Stimulated activated CD4-positive, alpha-beta T cell treated with anti-CD3 and anti-CD28 coated beads, Interleukin-12 subunit alpha, Interleukin-12 subunit beta, amount 100 ng/mL, for 48 hours (primary cell): ENCODE measurements around the gene CADPS.

ENCODE experiments used
- DNase-seq, 3 donors: peaks; one replicate each; pipeline ENCODE4 v3.0.0-alpha.2; 2020; ENCODE audit warnings: low read depth in 2 of 3, low spot score in 1 of 3

CADPS gene

DNA sequence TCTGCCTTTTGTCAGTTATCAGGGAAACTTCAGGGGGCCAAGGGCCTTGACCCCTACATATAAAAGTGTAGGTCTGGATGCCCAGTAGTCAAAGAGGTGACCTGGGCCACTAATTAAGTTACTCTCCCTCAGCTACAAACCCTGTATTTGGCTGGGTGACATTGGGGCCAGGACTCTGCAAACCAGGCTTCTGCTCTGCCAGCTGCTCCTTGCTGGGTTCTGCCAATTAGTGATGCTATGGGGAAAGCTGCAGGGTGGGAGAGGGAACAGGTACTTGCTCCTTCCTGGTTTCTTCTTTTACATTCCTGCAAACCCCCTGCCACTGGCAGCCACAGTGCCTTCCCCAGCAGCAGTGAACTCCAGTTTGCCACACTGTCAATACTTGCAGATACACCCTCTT, 179.2 kb downstream of the CADPS start:
- DNase-seq: no peak

DNA sequence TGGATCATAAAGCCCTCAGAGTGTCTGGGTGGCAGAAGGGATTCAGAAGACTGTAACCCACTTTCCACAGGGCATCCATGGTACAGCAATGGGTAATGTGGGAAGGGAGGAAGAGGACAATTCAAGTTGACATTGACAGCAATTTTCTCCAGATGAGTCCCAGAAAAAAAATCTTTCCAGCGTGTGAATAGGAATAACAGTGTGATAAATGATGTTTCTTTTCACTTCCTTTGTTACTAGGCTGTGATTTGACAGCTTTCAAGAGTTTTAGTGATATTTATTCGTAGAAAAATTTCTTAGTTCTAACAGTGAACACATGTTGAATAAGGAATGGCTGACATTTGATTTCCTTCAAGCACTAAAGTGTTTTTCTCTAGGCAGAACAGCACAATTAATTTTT, 186.4 kb downstream of the CADPS start:
- no peak for DNase-seq

DNA sequence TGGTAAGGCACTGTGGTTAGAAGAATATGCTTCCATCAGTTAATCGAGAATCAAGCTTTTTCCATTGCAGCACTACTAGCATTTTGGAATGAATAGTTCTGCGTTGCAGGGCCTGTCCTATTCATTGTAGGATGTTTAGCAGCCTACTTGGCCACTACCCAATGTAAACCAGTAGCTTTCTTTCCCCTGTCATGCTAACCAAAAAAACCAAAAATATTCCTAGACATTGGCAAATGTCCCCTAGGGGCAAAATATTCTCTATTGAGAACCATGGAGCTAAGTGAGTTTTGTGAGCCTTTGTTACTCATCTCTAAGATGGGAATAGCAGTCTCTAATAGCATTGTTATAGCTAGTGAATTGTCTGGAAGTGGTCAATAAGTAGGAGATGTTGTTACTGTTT, 187.2 kb downstream of the CADPS start:
- DNase-seq: no peak

DNA sequence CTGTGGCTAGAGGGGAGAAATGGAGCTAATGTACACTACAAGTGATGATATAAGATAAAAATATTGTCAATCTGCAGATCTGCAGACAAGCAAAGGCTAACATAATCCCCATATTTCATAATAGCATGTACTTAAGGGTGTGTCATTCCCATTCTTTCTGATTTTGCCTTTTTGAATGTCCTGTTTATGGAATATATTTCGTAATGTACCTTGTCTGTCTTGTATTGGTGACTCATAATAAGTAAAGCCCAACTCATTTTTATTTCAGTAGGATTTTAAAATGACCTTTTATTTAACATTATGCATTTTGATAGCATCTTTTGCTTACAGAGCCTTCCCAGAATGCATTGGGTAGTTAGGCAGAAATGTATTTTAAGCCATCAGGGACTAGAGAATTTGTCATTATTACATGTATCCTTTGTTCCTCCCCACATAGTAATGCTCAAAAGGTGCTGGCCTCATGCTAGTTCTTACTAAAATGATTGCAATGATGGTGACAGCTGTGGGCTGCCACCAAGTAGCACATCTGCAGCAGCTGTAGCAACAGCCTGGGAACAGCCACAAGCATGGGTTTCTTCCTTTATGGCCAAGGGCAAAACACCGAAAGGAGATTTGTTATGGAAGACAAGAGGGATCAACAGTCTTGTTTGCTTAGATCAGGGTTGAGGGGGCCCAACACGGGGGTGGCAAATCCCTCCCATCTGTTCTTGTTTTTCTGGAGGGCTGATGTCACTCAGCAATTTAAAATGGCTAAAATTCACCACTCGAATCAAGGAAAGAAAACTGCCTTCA, 188.5 kb downstream of the CADPS start:
- DNase-seq: no peak

DNA sequence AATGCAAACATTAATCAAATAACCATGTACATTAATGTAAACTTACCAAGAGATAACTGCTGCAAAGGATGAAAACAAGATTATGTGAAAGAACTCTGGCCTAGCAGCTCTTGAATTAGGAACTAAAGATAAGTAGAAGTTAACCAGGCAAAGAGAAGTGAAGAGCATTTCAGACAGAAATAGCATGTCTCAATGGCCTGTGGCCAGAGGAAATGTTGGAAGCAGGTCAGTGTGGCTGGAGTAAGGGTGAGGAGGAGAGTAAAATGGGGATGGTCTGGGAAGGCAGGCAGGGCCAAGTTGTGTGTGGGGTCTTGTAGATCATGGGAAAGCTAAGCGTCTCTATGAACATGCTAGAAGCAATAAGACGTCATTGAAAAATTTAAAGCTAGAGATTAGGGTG, 192.4 kb downstream of the CADPS start:
- DNase-seq: no peak

DNA sequence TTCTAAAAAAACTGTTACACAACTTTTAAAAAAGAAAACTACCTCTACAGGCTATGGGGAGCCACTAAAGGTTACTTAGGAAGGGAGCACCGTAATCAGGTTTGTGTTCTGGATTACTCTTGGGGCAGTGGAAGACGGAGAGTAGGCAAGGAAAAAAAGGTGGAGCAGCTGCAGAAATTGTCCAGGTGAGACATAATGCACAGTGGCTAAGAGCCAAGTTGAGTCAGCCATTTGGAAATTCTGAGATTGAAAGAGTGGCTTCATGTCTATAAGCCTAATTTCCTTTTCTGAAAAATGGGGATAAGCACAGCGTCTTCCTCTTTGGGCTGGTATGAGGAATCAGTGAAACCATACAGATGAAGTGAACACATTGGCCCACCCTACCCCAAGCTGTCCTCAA, 195.2 kb downstream of the CADPS start:
- DNase-seq: no peak

DNA sequence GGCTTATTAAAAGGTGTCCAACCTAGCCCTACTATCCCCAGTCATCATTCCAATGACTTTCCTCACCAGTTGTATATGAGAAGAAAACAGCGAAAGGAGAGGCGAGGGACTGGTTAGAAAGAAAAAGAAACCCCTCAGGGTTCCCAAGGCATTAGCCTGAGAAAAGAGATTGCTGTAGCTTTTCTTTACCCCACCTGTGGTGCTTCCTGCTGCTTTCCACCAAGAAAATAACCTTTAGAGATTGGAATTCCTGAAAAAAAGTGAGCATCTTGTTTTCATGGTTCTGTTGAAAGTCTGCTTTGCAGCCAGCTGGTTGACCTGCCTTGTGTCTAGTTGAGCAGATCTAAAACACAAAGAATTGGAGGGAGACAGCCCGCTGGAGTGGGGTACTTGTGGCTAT, 196.4 kb downstream of the CADPS start:
- DNase-seq: no peak

DNA sequence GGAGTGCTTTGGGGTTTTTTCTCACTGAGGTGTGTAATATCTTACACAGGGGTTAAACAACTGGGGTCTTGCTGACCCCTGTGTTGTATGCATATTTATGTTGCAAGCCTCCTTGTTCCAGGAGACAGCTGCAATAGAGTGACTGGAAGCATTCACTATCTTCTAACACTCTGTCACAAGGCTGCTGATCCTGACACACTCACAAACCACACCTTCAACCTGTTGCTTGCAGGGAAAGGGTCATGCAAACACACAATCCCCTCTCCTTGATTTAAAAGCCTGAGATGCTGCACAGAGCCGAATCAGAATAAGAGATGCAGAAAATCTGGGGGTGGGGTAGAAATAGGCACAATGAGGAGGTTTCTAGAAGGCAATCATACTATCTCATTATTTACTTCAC, 197.3 kb downstream of the CADPS start:
- DNase-seq: no peak

DNA sequence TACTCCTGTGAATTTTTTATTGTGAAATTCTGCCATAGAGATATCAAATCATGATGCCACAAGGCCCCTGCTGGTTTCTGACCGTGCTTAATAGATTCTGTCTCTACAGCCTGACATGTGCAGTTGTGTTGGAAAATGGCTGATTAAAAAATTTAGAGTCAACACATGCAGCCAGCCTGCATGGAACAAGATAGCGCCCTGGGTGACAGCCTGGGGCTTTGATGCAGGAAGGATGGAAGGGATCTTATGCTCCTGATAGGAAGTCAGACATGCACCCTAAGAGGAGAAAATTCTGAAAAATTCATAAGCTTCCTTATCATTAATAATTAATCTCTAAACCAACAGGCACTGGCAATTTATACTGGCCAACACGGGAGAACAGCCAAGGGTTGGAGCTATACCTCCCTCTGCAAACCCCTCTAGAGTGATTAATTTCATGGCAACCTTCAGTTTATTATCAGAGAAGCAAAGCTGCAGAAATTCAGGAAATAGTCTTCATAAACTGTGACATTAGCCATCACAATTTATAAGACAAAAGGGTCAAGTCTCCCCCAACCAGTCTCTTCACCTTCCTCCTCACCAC, 198.4 kb downstream of the CADPS start:
- DNase-seq: no peak

DNA sequence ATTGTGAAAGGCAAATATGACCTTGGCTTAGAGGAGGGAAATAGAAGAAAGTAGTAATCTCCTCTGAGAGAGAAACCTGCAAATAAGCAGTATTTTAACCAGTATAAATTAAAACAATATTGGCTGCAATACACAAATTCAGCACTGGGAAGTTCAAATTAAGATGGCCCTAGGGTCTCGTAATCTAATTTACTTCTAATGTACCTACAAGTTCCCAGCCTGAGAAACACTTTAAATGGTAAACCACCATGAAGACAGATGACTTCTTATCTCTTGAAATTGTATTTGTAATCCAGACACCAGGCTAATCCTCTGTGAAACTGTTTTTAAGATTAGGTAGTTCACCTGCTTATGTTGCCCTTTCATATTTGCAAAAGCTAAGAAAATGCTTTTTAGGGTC, 199.7 kb downstream of the CADPS start:
- DNase-seq: no peak

DNA sequence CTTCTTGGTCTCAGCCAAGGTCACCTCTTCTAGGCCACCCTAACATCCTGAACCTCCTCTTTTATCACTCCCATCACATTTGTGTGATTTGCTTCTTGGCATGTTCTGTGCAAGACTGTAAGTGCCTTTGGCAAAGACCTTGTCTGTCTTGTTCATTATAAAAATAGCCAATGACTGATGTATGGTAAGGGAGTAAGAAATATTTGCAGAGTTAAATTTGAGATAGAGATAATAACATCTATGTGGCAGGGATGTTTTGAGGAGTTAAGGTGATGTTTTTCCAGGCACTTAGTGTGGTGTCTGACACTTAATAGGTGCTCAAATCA, 202.3 kb downstream of the CADPS start:
- no peak for DNase-seq

DNA sequence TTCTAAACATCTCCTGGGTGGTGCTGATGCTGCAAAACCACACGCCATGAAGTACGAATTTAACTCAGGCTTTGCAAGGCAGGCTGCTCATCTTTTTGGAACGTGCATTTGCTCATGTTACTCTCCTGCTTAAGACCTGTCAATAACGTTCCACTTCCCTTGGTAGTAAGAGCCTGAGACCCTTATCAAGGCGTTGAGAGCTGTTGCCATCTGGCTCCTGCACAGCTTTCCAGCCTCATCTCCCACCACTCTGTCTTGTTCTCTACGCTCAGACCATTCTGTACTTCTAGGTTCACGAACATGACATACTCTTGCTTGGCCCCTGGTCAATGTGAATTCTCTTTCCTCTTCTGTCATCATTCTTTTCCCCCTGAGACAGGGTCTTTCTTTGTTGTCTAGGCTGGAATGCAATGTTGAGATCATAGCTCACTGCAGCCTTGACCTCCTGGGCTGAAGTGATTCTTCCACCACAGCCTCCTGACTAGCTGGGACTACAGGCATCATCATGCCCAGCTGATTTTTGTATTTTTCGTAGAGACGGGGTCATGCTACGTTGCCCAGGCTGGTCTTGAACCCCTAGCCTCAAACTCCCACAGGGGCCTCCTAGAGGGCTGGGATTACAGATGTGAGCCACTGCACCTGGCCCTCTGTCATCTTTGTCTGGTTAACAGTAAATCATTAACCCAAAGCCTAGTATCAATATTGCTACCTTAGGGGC, 202.8 kb downstream of the CADPS start:
- no peak for DNase-seq

DNA sequence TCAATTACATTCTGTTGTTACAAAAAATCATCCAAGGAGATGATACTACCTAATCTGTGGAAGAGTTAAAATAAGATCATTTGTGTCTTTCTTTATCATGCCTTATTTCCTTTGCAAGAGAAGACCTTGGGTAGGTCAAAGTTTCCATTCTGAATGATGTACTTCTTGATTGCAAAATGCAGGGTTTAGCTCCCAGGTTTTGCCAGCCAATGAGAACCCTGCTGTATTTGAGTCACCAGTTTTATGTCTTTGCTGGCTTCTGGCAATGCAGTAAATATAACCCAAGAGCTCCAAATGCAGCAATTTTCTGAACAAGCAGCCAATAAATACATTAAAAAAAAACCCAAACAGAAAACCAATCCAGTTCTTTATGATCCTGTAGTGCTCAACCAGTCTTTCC, 204.9 kb downstream of the CADPS start:
- no peak for DNase-seq

DNA sequence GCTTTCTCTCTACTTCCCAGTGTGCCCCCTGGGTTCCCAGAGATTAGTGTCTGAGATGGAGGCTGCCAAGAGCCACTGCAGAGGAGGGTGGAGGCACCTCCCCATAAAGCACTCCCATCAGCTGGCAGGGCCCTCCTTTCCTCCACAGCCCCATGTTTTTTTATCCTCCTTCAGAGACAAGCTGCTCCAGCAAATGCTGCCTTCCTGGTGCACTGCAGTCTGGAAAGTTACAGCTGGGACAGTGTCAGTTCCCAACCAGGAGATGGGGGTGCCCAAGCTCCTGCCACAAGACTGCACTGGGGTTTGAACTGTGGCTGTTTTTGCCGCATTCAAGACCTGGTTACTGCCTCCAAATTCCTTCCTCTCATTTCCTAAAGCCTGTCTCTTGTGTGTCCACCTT, 206.1 kb downstream of the CADPS start:
- DNase-seq: no peak

DNA sequence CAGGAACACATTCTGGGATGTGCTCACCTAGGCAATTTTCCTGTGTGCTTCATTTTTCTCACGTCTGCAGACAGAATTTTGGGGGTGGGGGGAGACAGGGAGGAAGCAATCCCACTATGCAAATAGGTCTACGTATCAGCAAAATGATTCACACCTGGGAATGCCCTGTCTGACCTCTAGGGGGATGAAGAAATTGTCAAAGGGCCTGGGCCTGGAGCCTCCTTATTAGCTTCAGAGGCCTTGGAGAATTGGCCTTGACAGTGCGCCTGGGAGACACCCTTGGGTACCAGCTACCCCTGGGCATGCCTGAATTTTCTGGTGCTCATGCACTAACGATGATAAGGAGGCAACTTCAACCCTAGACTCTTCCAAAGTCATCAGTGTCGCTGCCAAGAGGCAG, 207.5 kb downstream of the CADPS start:
- no peak for DNase-seq

DNA sequence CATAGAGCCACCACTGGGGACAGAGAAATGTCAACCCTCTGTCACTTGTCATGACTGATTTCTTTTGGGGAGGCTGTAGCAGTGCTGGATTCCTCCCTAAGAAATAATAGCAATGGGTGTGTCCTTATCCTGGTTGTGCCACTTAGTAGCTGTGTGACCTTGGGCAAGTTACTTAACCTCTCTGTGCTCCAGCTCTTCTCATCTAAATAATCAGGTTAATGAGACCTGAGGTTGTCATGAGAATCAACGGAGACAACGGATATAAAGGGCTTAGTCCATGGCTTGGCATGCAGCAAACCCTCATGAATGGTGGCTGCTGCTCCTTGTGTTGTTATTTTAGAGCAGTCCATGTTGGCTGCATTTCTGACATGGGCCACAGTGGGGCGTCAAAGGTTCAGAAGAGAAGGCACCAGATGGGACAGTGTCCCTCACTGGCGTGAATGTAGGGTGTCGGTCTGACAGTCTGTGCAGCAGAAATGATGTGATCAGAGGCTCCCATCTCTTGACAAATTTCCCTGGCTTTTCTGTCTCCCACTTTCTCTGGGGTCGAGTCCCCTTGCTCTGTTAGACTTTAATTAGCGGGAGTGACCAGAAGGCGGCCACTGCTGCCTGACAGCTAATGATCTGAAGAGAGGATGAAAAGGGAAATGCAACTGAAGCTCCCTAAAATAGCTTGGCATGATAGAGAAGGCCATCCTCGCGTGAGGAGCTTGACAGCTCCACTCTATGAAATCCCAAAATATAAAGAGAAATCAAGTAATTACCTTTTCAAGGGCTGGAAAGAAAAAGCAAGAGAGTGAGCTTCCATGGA, 209.4 kb downstream of the CADPS start:
- peak; percentile 4 to 27 (median 16) for DNase-seq

DNA sequence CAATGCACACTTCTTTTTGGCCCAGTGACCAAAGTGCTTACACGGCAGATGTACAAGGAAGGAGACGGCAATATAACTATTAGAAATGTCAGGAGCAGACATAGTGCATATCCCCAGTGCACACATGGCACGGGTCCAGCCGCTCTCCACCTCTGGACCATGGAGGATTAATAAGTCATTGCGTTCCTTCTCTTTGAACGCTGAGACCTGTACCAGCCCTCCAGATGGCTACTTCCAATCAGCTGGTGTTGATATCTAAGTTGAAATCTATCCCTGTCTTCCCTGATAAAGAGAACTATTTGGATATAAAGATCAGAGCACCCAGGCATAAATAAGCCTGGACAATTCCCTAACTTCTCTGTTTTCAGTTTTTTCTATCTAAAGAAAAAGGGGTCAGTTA, 212.5 kb downstream of the CADPS start:
- DNase-seq: no peak

DNA sequence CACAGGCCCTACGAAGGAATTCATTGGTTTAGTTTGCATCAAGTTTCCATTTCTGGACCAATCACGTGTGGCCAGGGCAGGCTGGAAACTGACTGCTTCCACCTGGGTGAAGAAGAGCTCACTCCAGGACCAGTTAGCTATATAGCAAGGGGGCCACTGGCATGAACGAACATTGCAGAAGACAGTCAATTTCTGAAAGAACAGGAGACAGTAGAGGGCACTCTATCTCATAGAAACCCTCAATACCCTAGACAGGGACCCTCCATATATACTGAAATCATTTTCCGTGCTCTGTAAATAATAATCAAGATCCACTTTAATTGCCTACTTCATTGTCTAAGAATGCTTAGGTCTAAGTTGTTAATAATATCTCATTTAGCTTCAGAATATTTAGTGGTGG, 215.6 kb downstream of the CADPS start:
- no peak for DNase-seq

DNA sequence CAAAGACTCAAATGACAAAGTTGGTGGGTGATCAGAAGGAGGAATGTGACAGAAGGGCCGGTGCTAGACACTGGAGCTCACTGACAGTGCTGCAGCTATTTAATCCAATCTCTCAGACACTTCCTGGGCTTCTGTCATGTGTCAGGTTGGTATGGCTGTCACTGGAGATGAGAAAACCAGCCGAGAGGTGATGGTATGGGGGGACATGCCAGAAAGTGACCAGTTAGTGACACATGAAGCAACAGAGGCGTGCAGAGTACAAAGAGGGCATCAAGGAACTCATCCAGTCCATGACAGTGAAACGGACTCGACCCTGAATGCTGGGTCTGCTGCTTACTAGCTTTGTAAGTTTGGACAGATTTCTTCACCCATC, 219.5 kb downstream of the CADPS start:
- DNase-seq: no peak

DNA sequence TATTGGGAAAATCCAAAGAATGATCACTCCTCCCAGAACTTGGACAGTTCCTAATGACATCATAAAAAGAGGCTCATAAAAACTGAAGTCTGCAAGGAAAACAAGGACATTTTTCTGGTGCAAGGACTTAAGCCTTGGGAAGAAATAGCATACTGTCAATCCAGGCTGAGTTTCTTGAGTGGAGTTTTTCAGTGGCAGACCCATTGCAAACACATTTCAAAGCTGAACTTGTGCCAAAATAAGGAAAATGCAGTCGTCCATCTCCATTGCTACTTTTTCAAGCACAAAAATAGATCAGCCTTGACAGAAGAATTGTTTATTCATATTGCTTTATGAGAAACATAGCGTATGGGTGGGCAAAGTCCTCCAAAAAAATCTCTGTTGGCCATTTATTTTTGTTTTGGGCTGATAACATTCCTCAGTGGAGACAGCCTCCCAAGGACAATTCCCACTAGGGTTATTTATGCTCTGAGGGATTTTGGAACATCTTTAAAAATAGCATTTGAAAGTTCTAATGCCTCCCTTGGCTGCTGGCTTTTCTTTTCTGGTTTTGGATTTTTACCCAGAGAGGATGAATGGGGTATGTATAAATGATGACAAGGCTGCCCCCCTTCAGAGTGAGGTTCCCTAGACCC, 220.0 kb downstream of the CADPS start:
- DNase-seq: no peak

DNA sequence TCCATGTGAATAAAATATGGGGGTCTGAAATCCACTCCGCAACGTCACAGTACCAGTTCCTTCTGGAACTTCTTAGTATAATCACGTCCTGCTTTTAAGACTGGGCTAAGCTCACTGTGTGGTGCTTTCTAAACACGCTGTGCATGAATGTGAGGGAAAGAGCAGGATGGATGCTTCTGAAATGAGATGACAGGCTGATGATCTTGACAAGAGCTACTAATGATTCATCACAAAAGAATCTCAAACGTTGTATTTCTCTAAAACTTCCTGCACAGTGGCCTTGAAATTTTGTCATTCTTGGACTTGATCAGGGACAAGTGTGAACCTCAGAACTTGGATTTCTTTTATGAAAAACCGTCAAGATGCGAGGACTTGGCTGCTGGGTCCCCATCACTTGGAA, 221.4 kb downstream of the CADPS start:
- no peak for DNase-seq
